SU-DHL-6 (cell line): ENCODE results near the gene SGK1.

ENCODE experiments used
- H2AFZ ChIP-seq: fragments of 200-600 bp; sonication (generic); 2 replicates; pipeline ENCODE4 v1.6.1; 2014; ENCODE audit warnings: low read depth, mild to moderate bottlenecking, moderate library complexity, mixed read lengths, antibody characterized with exemption, low read length; ENCODE audit not compliant: severe bottlenecking
- H3F3A ChIP-seq: fragments of 200-600 bp; shearing (Covaris generic); 2 replicates; pipeline ENCODE4 v1.6.0; 2016; ENCODE audit warnings: antibody characterized with exemption, mild to moderate bottlenecking; ENCODE audit not compliant: insufficient read depth
- H3K27ac ChIP-seq: fragments of 200-600 bp; sonication (generic); 2 replicates; pipeline ENCODE4 v1.5.1; 2016; ENCODE audit warnings: low read depth, mild to moderate bottlenecking, low read length, moderate library complexity, mixed read lengths
- H3K27me3 ChIP-seq: fragments of 200-600 bp; sonication (generic), shearing (Covaris generic); 2 replicates; pipeline ENCODE4 v1.6.0; 2014; ENCODE audit warnings: mild to moderate bottlenecking, low read length
- H3K36me3 ChIP-seq: fragments of 200-600 bp; sonication (generic); 2 replicates; pipeline ENCODE4 v1.6.1; 2014; ENCODE audit warnings: mild to moderate bottlenecking, low read length, mixed read lengths
- H3K4me2 ChIP-seq: fragments of 300-600, 200-600 bp; shearing (Covaris generic), sonication (generic); 2 replicates; pipeline ENCODE4 v1.6.0; 2014; ENCODE audit warnings: low read length, low read depth, mild to moderate bottlenecking; ENCODE audit not compliant: poor library complexity, severe bottlenecking
- H3K4me3 ChIP-seq: fragments of 200-600 bp; sonication (generic); 2 replicates; pipeline ENCODE4 v1.5.1; 2014; ENCODE audit warnings: antibody characterized with exemption, low read length, mild to moderate bottlenecking, mixed read lengths; ENCODE audit not compliant: insufficient read depth, poor library complexity, severe bottlenecking
- H3K79me2 ChIP-seq: fragments of 200-600 bp; sonication (generic); 2 replicates; pipeline ENCODE4 v1.6.1; 2014; ENCODE audit warnings: mild to moderate bottlenecking, low read length, moderate library complexity; ENCODE audit not compliant: insufficient read depth
- H3K9ac ChIP-seq: fragments of 200-600 bp; sonication (generic); 2 replicates; pipeline ENCODE4 v1.7.0; 2014; ENCODE audit warnings: mild to moderate bottlenecking, low read length
- H3K9me2 ChIP-seq: fragments of 200-600 bp; sonication (generic); replicated peaks from 2 replicates; pipeline ENCODE4 v1.6.1; 2014; ENCODE audit warnings: low read length; ENCODE audit not compliant: insufficient read depth
- H3K9me3 ChIP-seq: fragments of 200-600 bp; sonication (generic); 2 replicates; pipeline ENCODE4 v1.6.1; 2014; ENCODE audit warnings: low read length, mixed read lengths; ENCODE audit not compliant: insufficient read depth
- H4K20me1 ChIP-seq: fragments of 200-600 bp; sonication (generic); 2 replicates; pipeline ENCODE4 v1.6.1; 2014; ENCODE audit warnings: low read depth, mild to moderate bottlenecking, antibody characterized with exemption, low read length, moderate library complexity, mixed read lengths
- EZH2phosphoT487 ChIP-seq: fragments of 200-600 bp; sonication (generic), shearing (Covaris generic); conservative IDR thresholded peaks from 2 replicates; pipeline ENCODE4 v1.6.1; 2018; ENCODE audit warnings: mild to moderate bottlenecking, antibody characterized with exemption, low read length, moderate library complexity, mixed read lengths
- TF ChIP-seq, protein P1 (sequence below): fragments of 200-600 bp; sonication (generic); IDR thresholded peaks from one replicate; pipeline ENCODE4 v1.5.1; 2017; ENCODE audit warnings: antibody characterized with exemption, mild to moderate bottlenecking, low read length, moderate library complexity; ENCODE audit not compliant: insufficient read depth, poor library complexity, severe bottlenecking

Gene SGK1

DNA sequence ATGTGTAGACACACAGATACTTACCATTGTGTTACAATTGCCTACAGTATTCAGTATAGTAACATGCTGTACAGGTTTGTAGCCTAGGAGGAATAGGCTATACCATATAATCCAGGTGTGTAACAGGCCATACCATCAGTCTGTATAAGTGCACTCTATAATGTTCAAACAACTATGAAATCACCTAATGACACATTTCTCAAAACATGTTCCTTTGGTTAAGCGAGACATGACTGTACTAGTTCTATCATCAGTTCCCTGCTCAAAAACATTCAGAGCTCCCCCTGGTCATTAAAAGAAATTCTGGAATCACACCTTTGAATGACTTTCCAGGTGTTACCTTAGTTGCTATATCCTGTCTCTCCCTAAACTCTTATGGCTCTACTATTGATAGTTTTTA, 195.1 kb downstream of the SGK1 start:
- no peaks in the 10 kb centered on the region for H4K20me1 ChIP-seq
- no peaks in the 10 kb centered on the region for H3K36me3 ChIP-seq
- no peaks in the 10 kb centered on the region for H3K9me3 ChIP-seq
- H3K27ac ChIP-seq, result no peak overlapping the region
- no peak overlapping the region for H2AFZ ChIP-seq
- H3K4me2 ChIP-seq, result no peak overlapping the region
- H3F3A ChIP-seq, result no peaks in the 10 kb centered on the region
- H3K27me3 ChIP-seq, result no peaks in the 10 kb centered on the region
- no peak overlapping the region for H3K4me3 ChIP-seq
- no peaks in the 10 kb centered on the region for H3K79me2 ChIP-seq
- H3K9me2 ChIP-seq, result no peaks in the 10 kb centered on the region
- no peak for TF ChIP-seq EZH2phosphoT487
- TF ChIP-seq, protein P1, sequence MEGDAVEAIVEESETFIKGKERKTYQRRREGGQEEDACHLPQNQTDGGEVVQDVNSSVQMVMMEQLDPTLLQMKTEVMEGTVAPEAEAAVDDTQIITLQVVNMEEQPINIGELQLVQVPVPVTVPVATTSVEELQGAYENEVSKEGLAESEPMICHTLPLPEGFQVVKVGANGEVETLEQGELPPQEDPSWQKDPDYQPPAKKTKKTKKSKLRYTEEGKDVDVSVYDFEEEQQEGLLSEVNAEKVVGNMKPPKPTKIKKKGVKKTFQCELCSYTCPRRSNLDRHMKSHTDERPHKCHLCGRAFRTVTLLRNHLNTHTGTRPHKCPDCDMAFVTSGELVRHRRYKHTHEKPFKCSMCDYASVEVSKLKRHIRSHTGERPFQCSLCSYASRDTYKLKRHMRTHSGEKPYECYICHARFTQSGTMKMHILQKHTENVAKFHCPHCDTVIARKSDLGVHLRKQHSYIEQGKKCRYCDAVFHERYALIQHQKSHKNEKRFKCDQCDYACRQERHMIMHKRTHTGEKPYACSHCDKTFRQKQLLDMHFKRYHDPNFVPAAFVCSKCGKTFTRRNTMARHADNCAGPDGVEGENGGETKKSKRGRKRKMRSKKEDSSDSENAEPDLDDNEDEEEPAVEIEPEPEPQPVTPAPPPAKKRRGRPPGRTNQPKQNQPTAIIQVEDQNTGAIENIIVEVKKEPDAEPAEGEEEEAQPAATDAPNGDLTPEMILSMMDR, result no peak
- no peak overlapping the region for H3K9ac ChIP-seq

DNA sequence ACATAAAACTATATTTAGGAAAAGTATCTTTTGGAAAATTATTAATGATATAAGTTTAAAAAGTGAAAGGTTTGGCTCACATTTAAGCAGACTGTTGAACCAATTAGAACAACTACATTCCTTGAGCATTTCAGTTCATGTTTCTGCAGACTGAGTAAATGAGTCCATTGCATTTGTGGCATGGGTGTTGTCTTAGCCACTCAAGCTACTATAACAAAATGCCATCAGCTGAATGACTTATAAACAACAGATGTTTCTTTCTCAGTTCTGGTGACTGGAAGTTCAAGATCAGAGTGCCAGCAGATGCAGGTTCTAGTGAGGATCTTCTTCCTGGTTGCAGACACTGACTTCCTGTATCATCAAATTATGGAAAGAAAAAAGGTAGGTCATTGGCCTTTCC, 198.4 kb downstream of the SGK1 start:
- no peaks in the 10 kb centered on the region for H3K9me2 ChIP-seq
- H3K27me3 ChIP-seq, result no peaks in the 10 kb centered on the region
- no peaks in the 10 kb centered on the region for H3K36me3 ChIP-seq
- TF ChIP-seq EZH2phosphoT487, result no peak
- TF ChIP-seq, protein P1, result no peak
- no peak overlapping the region for H3K4me2 ChIP-seq
- no peaks in the 10 kb centered on the region for H3K79me2 ChIP-seq
- no peaks in the 10 kb centered on the region for H3K9me3 ChIP-seq
- no peak overlapping the region for H3K27ac ChIP-seq
- no peak overlapping the region for H2AFZ ChIP-seq
- no peaks in the 10 kb centered on the region for H3F3A ChIP-seq
- no peak overlapping the region for H3K4me3 ChIP-seq
- no peak overlapping the region for H3K9ac ChIP-seq
- H4K20me1 ChIP-seq, result no peaks in the 10 kb centered on the region
